CD4-positive, CD25-positive, alpha-beta regulatory T cell (primary cell): ENCODE results near the gene BCAS1. TPM values are rescaled to one million over a fixed set of nuclear protein-coding genes. Genes with fewer than 3 reads are reported as not detected.
"Not testable (repeated sequence)": the region's sequence is repeated elsewhere in the genome, so short reads cannot be mapped to it uniquely, and the experiment has no call there.

ENCODE experiments used
- ATAC-seq, 2 donors: fragments of 150-1000 bp; cut with Tn5 transposase; one replicate each; pipeline ENCODE4 v1.10.0; 2021; ENCODE audit warnings: low read depth in 2 of 2, moderate number of reproducible peaks in 2 of 2, moderate library complexity in 1 of 2
- DNase-seq, 3 donors: peaks; one replicate each; pipeline versions ENCODE4 v3.0.0 to v3.0.0-alpha.2; 2012 to 2022; ENCODE audit warnings: mixed read lengths in 1 of 3
- H3K27ac ChIP-seq: one replicate; pipeline ENCODE4 v1.7.0; 2013; ENCODE audit warnings: mild to moderate bottlenecking, low read length; ENCODE audit not compliant: insufficient read depth, poor library complexity, severe bottlenecking
- H3K27me3 ChIP-seq: one replicate; pipeline ENCODE4 v1.7.0; 2013; ENCODE audit warnings: low read length; ENCODE audit not compliant: control insufficient read depth, insufficient read depth
- H3K36me3 ChIP-seq: one replicate; pipeline ENCODE4 v1.7.0; 2013; ENCODE audit warnings: mild to moderate bottlenecking, low read length, moderate library complexity; ENCODE audit not compliant: control insufficient read depth, insufficient read depth
- H3K4me1 ChIP-seq: 2 replicates; pipeline ENCODE4 v1.7.0; 2013; ENCODE audit warnings: mild to moderate bottlenecking, low read length; ENCODE audit not compliant: insufficient read depth, control insufficient read depth, poor library complexity, severe bottlenecking
- H3K4me3 ChIP-seq: one replicate; pipeline ENCODE4 v1.7.0; 2013; ENCODE audit warnings: low read depth, mild to moderate bottlenecking, low read length, moderate library complexity
- H3K9me3 ChIP-seq, 2 experiments: 1 replicate in 1 of 2; 2 replicates in 1 of 2; pipeline ENCODE4 v1.7.0; 2013; ENCODE audit warnings: low read length in 2 of 2, mild to moderate bottlenecking in 1 of 2, moderate library complexity in 1 of 2; ENCODE audit not compliant: control insufficient read depth in 2 of 2
- H3K27ac Mint-ChIP-seq, 3 donors: one replicate each; pipeline ENCODE4 v1.8.0; 2020 to 2022; ENCODE audit warnings: mild to moderate bottlenecking in 3 of 3, mixed read lengths in 3 of 3, moderate library complexity in 2 of 3
- H3K27me3 Mint-ChIP-seq: one replicate; pipeline ENCODE4 v1.8.0; 2022; ENCODE audit warnings: mild to moderate bottlenecking, mixed read lengths
- H3K36me3 Mint-ChIP-seq: one replicate; pipeline ENCODE4 v1.8.0; 2020; ENCODE audit warnings: mixed read lengths
- H3K4me1 Mint-ChIP-seq, 4 donors: one replicate each; pipeline ENCODE4 v1.8.0; 2020 to 2022; ENCODE audit warnings: mixed read lengths in 4 of 4, mild to moderate bottlenecking in 1 of 4
- H3K4me3 Mint-ChIP-seq, 4 donors: one replicate each; pipeline ENCODE4 v1.8.0; 2020 to 2022; ENCODE audit warnings: mild to moderate bottlenecking in 4 of 4, mixed read lengths in 4 of 4, moderate library complexity in 3 of 4
- H3K9me3 Mint-ChIP-seq, 7 donors: one replicate each; pipeline ENCODE4 v1.8.0; 2020 to 2022; ENCODE audit warnings: mixed read lengths in 7 of 7, mild to moderate bottlenecking in 3 of 7, moderate library complexity in 2 of 7
- polyA plus RNA-seq, 4 donors: library from polyadenylated mRNA; unstranded; fragments of 300-500 nt; fragmentation: Illumina TruSeq; gene quantifications; one replicate each; pipeline ENCODE4 v1.2.3, GENCODE V29; 2021
- total RNA-seq: library from RNA; stranded (reverse); gene quantifications from one replicate; pipeline ENCODE4 v1.2.3, GENCODE V29; 2022

BCAS1 gene
- total and polyA plus RNA-seq, 5 donors from 2014 or later: 0.81 to 17.3 (median 12.9) TPM

- no peaks in the 10 kb centered on the region for H3K36me3 ChIP-seq
- DNase-seq: no peak
- Mint-ChIP-seq H3K27me3 (no peaks in the 10 kb centered on the region), H3K27ac (no peak overlapping the region), H3K36me3 (no peaks in the 10 kb centered on the region), H3K9me3 (peaks cover 0 to 10% (median 4%) of the 10 kb centered on the region in 7 donors), H3K4me3 (no peak overlapping the region), H3K4me1 (no peaks in the 10 kb centered on the region)
- ATAC-seq: no peak
- no peak overlapping the region for H3K27ac ChIP-seq
- H3K27me3 ChIP-seq: no peaks in the 10 kb centered on the region
- no peaks in the 10 kb centered on the region for H3K4me1 ChIP-seq
- no peak overlapping the region for H3K4me3 ChIP-seq
- H3K9me3 ChIP-seq: no peaks in the 10 kb centered on the region
Measured at GRCh38 chr20:53974785-53975555, 95.4 kb downstream of the BCAS1 start.

- not testable (repeated sequence) for H3K4me3 Mint-ChIP-seq, H3K27me3 ChIP-seq, H3K27ac ChIP-seq, H3K9me3 Mint-ChIP-seq, H3K27ac Mint-ChIP-seq, DNase-seq, ATAC-seq, H3K9me3 ChIP-seq, H3K36me3 ChIP-seq, H3K4me1 ChIP-seq, H3K4me3 ChIP-seq, H3K27me3 Mint-ChIP-seq, H3K36me3 Mint-ChIP-seq, H3K4me1 Mint-ChIP-seq
Measured at GRCh38 chr20:53973882-53974281, 96.5 kb downstream of the BCAS1 start.

- Mint-ChIP-seq H3K27ac (no peak overlapping the region), H3K27me3 (peaks cover 4% of the 10 kb centered on the region), H3K9me3 (peaks cover 0 to 7% (median 4%) of the 10 kb centered on the region in 7 donors), H3K36me3 (no peaks in the 10 kb centered on the region), H3K4me1 (no peaks in the 10 kb centered on the region), H3K4me3 (no peak overlapping the region)
- H3K9me3 ChIP-seq: no peaks in the 10 kb centered on the region
- H3K27me3 ChIP-seq: peaks cover 2% of the 10 kb centered on the region
- H3K36me3 ChIP-seq: no peaks in the 10 kb centered on the region
- H3K27ac ChIP-seq: no peak overlapping the region
- DNase-seq (no peak), ATAC-seq (no peak)
- H3K4me1 ChIP-seq: no peaks in the 10 kb centered on the region
- no peak overlapping the region for H3K4me3 ChIP-seq
Measured at GRCh38 chr20:53972179-53972578, 98.2 kb downstream of the BCAS1 start.

GRCh38 chr20:53971096-53971683 is 99.2 kb downstream of the BCAS1 start:
- no peak overlapping the region for H3K4me3 ChIP-seq
- no peaks in the 10 kb centered on the region for H3K36me3 Mint-ChIP-seq
- H3K27ac Mint-ChIP-seq: no peak overlapping the region
- peaks cover 0 to 3% (median 2%) of the 10 kb centered on the region in 7 donors for H3K9me3 Mint-ChIP-seq
- H3K4me3 Mint-ChIP-seq: no peak overlapping the region
- H3K9me3 ChIP-seq: no peaks in the 10 kb centered on the region
- H3K4me1 ChIP-seq: no peaks in the 10 kb centered on the region
- DNase-seq (no peak), ATAC-seq (no peak)
- no peak overlapping the region for H3K27ac ChIP-seq
- peaks cover 11% of the 10 kb centered on the region for H3K27me3 Mint-ChIP-seq
- no peaks in the 10 kb centered on the region for H3K36me3 ChIP-seq
- H3K27me3 ChIP-seq: peaks cover 2% of the 10 kb centered on the region
- no peaks in the 10 kb centered on the region for H3K4me1 Mint-ChIP-seq

- DNase-seq (no peak), ATAC-seq (no peak)
- Mint-ChIP-seq H3K27me3 (peaks cover 11% of the 10 kb centered on the region), H3K4me3 (no peak overlapping the region), H3K27ac (no peak overlapping the region), H3K36me3 (no peaks in the 10 kb centered on the region), H3K9me3 (peaks cover 0 to 3% (median 2%) of the 10 kb centered on the region in 7 donors), H3K4me1 (no peaks in the 10 kb centered on the region)
- Histone ChIP-seq H3K9me3 (no peaks in the 10 kb centered on the region), H3K27ac (no peak overlapping the region), H3K4me1 (no peaks in the 10 kb centered on the region), H3K4me3 (no peak overlapping the region), H3K27me3 (peaks cover 2% of the 10 kb centered on the region), H3K36me3 (no peaks in the 10 kb centered on the region)
Measured at GRCh38 chr20:53970232-53970631, 100.2 kb downstream of the BCAS1 start.

- no peaks in the 10 kb centered on the region for H3K4me1 Mint-ChIP-seq
- peaks cover 0 to 2% (median 0%) of the 10 kb centered on the region in 7 donors for H3K9me3 Mint-ChIP-seq
- H3K4me3 Mint-ChIP-seq: no peak overlapping the region
Measured at GRCh38 chr20:53967527-53967926, 102.9 kb downstream of the BCAS1 start.

GRCh38 chr20:53966774-53967398 is 103.5 kb downstream of the BCAS1 start:
- Histone ChIP-seq H3K4me3 (no peak overlapping the region), H3K36me3 (no peaks in the 10 kb centered on the region), H3K27ac (no peak overlapping the region), H3K9me3 (no peaks in the 10 kb centered on the region), H3K4me1 (no peaks in the 10 kb centered on the region), H3K27me3 (peaks cover 2% of the 10 kb centered on the region)
- Mint-ChIP-seq H3K4me3 (peak overlapping the region in 1 of 4 donors; percentile 47), H3K27me3 (peaks cover 15% of the 10 kb centered on the region), H3K36me3 (no peaks in the 10 kb centered on the region), H3K27ac (no peak overlapping the region), H3K4me1 (no peaks in the 10 kb centered on the region), H3K9me3 (peaks cover 0 to 2% (median 0%) of the 10 kb centered on the region in 7 donors)
- DNase-seq (no peak), ATAC-seq (no peak)

More at GRCh38 chr20:53967527-53967926, 102.9 kb downstream of the BCAS1 start:
- no peak for ATAC-seq
- no peak for DNase-seq
- H3K4me3 ChIP-seq: no peak overlapping the region
- Mint-ChIP-seq H3K36me3 (no peaks in the 10 kb centered on the region), H3K27ac (no peak overlapping the region), H3K27me3 (peaks cover 15% of the 10 kb centered on the region)
- H3K36me3 ChIP-seq: no peaks in the 10 kb centered on the region
- H3K27me3 ChIP-seq: peaks cover 2% of the 10 kb centered on the region
- no peaks in the 10 kb centered on the region for H3K9me3 ChIP-seq
- no peak overlapping the region for H3K27ac ChIP-seq
- H3K4me1 ChIP-seq: no peaks in the 10 kb centered on the region
